HG03342 (cell line): ENCODE data around the gene FAM181A.

Experiments used
- ATAC-seq: cut with Tn5 transposase; IDR thresholded peaks from one replicate; pipeline ENCODE4 v1.9.1; 2021; ENCODE audit warnings: mild to moderate bottlenecking, moderate library complexity; ENCODE audit not compliant: unreplicated experiment

The FAM181A gene

DNA sequence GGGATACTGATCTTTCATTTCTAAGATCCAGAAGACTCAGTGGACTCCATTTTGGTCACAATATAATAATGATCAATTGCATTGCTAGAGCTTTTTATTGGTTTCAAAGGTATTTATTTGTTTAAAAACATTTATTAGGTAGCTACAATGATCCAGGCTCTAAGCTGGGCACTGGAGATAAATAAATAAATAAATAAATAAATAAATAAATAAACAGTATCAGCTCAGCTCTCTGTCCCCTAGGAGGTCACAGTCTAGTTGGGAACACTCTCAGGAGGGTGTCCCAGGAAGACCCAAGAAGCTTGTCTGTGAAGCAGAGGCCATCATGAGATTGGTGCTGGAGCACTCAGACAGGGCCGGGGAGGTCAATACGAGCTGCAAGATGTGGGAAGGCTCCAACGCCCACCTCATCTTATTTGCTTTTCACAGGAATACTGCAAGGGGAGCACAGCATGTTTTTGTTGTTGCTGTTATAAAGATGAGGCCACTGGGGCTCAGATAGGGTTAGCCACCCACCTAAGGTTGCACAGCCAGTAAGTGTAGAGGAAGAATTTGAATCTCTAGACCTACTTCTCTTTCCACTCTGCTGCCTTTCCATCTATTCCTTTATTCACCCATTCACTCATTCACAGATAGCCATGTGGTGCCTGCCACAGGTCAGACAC is 33.8 kb downstream of the FAM181A start:
- ATAC-seq = no peak

DNA sequence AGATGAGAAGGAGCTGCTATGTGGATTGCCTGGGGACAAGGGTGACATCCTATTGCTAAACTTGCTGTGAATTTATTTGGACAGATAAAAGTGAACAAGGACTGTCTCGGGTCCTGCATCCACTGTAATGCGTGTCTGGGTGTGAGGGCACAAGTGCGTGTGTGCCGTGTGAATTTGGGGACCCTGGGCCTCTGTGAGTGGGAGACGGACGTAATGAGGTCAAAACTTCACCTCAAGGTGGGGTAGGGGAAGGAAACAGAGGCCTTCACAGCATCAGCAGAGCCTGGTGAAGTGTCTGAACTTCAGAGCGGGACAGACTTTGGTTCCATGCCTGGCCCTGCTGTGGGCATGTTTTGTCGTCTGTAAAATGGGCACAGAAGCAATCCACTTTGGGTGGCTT is 34.5 kb downstream of the FAM181A start:
- no peak for ATAC-seq

DNA sequence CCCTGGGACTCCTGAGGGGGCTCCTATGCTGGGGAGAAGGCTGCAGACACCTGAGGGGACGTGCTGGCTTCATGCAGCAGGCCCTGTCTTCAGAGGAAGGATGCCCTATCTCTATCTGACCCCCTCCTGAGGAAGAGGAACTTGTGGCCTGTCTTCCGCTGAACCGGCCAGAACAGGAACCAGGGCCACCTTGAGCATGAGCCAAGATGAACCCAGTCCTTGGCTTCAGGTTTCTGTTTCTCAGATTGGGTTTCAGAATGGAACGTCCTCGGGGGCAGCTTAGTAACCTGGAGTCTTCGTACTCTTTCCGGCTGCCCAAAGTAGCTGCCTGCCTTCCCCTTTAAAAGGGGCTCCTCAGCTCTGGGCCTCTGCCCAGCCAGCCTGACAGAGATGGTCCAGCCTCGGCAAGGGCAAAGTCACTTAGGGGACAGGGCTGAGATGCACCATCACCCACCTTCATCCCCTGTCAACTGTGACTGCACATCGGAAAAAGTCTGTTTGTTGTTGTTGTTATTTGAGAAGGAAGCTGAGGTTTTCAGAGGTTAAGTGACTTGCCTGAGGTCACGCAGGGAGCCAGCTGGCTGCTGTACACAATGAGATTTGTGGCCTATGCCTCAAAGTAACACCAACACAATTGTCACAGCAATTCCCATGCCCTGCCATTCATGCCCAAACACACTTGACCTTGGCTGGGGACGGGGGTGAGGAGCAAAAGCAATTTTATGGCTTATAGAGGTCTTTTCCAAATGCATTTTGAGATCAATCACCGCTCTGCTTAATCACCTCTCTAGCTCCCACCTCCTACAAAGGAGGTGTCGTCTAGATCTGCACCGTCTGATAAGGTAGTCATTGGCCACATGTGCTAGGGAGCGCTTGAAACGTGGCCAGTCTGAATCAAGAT is 35.8 kb downstream of the FAM181A start:
- peak; percentile 59 for ATAC-seq

DNA sequence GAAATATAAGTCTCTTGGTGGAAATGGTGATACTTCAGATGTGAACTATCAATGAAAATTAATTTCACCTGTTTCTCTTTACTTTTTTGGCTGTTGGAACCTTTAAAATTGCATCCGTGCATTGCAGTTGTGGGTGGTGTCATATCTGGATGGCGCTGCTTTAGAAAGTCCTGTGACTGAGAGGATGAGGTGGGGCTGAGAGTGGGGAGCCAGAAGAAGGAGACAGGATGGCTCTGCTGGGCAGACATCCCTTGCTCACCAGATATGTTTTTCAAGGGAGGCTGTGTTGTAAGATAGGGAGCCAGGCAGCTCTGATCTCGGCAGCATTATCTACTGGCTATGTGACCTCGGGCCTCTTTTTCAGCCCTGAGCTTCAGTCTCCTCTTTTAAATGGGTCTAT is 36.5 kb downstream of the FAM181A start:
- ATAC-seq = no peak

DNA sequence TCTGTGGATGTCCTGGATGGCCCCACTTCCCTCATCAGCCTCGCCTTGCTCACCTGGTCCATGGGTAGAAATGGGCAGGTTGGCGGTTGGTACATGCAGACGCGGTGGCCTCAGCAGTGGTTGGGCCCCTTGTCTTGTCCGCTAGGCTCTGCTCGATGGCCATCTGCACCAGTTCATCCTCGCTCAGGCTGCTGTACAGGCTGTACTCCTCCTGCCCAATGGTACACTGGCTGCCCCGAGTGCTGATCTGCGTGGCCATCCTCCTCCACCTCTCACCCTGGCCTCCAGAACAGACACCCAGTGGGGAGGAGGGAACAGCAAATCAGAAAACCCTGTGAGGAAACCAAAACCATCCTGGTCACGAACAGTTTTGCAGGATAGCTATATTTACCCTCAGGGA is 37.1 kb downstream of the FAM181A start:
- ATAC-seq = no peak

DNA sequence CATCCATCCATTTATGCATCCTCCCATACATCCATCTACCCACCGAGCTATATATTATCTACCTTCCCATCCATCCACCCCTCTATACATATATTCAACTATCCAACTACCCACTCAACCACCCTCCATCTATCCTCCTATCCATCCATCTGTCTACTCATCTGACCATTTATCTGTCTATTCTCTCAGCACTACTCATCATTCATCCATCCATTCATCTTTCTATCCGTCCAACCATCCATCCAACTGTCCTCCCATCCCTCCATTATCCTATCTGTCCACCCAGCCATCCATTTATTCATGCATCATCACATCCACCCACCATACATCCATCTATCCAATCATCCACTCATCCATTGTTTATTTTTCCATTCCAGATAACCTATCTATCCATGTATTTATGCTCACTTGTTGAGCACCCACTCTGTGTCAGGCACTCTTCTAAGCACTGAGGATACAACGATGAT is 37.7 kb downstream of the FAM181A start:
- no peak for ATAC-seq

DNA sequence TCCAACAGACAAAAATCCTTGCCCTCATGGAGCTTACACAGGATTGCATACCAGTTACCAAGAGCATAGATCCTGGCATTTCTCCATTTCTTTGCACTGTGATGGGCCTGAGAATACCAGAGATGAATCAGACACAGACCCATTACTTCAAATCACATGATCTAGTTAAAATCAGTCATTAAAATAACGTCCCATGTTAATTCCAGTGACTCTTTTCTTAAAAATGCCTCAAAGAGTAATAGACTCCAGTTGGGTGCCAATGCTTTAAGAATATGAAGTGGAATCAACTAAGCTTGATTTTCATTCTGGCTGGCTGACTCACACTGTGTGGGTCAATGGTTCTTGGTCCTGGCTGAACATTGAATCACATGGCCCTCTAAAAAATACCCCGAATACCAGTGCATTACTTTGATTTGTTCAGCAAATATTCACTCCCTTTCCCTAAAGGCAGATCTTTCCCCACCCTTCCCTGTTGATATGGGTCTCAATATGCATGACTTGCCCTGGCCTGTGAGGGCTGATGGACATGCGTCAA is 38.2 kb downstream of the FAM181A start:
- no peak for ATAC-seq

DNA sequence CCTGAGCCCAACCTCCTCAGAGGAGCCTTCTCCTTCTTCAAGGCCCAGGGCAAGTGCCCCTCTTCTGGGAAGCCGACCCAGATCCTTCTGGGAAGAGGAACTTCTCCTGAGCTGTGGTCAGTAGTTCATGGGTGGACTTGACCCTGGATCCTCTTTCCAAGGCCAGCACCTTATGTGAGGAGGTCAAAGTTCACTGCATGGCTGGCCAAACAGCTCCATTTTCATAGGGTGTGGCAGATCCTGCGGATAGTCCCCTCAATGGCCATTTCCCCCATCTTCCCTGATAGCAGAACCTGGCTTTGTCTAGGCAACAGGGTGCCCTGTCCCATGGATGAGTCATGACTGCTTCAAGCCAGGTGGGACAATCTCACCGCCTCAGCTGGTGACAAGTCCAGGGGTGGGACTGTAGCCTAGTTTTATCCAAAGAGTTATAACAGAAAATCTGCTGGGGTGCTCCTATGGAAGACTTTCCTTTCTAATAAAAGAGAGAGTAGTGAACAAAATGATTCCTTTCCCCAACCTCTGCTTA is 38.9 kb downstream of the FAM181A start:
- ATAC-seq = no peak

DNA sequence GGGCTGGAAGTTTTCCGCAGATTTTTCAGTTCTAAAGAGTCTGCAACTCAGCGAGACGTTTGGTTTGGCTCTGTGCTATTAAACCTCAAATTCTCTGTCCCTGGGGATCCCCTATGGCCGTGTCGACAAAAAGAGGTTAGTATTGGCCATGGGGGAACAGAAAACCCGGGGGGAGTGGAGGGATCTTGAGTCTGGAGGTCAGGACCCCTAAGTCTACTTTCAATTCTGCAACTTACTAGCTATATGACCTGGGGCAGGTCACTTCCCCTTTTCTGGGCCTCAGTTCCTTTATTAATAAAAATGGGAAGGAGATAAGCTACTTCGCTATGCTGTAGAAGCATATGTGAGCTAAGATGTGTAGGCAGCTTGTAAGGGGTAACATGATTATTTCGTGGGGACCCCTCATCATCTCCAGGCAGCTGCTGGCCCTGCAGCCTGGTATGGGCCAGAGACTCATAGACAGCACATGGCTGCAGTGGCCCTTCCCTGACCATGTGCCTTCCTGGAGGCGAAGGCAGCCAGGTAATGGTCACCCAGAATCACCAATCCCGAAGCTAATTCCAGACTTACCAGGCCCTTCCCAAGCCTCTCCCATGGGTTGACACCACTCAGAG is 40.6 kb downstream of the FAM181A start:
- peak; percentile 38 for ATAC-seq

DNA sequence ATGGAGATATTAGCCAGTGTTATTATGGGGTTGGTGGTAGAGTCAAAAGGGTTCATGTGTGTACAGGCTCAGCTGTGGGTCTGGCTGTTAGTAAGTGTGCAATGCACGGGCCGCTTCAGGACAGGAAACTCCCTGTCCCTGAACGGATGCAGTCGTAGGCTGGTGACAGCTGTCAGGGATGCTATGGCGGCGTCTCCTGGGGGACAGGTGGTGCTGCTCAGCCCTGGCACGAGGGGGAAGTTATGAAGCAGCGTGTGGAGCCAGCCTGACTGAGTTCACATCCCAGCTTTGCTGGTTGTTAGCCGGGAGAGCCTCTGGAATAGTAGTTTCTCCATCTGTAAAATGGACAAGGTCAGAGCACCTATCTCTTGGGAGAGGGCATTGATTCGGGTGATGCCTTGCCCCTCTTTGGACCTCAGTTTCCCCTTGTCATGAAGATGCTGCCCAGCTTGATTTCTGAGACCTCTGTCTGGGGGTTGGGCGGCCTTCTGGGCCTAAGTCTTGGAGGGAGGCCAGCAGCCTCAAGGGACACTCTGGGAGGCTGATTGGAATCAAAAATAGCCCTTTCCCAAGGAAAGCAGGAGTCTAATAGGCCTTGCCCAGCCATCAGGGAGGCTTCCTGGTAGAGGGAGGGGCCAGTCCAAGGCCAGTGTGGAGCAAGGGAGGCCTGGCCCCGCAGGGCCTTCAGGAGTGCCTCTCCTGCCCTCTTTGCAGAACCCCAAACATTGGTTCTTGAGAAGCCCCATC is 42.1 kb downstream of the FAM181A start:
- ATAC-seq = no peak

DNA sequence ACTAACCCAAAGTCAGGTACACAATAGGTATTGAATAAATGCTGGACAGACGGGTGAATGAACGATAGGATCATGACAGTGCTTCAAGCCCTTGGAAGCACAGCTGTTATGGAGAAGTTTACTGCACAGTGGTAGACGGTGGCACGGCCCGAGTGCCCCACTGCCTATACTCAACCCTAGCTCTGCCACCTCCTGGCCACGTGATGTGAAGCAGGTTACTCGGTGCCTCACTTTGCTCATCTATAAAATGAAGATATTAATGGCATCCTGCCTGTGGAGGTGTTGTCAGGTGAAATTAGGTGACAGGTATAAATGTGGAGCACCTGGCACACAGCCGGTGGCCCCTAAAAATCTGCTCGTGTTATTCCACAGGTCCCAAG is 43.4 kb downstream of the FAM181A start:
- ATAC-seq = no peak

DNA sequence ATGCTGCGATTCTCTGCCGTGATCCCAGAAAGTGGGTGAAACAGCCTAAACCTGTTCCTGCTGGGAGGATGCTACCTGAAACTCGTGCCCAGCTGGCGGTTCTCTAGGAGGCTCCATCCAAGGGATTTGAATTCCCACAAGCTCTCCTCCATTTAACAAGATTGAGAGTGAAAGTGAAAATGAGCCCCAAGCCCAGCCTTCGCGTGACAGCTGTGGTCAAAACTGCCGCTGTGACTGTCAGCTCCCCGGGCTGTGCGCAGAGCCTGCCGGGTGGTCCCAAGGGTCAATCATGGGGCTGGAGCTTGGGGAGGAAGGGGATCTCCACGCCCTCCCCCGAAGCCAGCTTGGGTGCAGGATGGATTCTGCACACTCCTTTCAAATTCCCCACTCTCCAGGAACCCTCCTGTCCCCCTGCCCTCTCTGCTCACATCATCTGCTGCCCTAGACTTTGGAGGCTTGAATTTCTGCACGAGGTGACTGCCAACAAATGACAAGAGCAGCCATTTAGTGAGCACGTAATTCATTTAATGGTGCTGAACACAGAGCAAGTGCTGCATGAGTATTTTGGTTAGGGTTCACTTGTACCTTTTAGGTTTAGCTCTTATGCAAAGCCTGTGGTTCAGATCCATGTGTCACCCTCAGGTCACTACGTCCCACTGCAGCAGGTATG is 44.0 kb downstream of the FAM181A start:
- peak; percentile 44 for ATAC-seq

DNA sequence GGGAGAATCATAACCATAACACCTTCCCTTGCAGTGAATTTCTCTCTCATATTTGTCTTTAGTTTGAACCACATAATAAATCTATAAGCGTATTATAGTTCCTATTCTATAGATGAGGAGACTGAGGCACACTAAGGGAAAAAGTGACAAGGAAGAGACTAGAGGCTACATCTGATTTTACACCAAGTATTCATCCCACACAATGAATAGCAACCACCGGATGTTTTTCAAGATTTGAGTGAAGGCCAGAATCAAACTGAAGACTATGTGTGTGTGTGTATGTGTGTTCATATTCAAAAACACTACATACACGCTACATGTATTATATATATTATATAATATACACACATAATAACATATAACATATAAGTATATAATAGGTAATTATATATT is 44.5 kb downstream of the FAM181A start:
- ATAC-seq = no peak

DNA sequence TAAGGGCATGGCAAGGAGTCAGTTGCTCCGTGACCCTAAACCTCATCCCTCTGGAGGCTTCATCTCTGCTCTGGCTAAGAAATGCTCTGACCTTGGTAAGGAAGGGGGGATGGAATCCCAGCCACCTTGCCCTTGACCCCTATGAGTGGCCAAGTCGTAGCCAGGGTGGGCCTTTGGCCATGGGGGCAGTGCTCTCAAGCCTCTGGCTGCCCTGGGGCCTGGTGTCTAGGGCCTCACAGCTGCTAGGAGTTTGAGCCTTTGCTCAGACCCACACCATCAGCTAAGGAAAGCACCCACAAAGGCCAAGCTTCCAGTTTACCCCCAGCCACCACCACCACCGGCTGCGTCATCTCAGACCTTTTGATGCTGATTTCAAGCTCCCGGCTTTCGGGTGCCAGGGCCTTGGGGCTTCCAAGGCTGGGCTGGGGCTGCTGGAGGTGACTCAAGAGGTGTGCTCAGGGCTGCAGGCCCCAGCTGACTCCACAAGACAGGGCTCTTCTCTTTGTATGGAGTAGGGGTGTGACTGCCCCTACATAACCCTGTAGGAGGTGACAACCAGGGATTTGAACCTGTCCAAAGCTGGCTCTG is 45.6 kb downstream of the FAM181A start:
- no peak for ATAC-seq

DNA sequence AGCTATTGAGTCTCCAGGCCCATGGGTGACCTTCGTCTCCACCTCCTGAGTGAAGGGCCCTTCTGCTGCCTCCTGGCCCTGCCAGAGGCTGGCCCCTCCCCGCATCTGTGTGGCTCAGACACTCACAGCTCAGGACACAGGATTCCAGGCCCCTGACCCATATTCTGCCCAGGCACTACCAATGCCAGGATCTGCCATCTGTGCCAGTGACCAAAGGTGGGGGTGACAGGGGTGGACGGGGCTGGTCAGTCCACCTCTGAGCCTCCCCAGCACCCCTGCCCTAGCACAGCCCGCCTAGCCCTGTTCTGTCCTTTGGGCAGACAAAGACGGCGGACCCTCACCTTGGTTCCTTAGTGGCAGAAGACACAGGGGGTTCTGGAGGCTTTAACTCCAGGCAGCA is 46.5 kb downstream of the FAM181A start:
- no peak for ATAC-seq

DNA sequence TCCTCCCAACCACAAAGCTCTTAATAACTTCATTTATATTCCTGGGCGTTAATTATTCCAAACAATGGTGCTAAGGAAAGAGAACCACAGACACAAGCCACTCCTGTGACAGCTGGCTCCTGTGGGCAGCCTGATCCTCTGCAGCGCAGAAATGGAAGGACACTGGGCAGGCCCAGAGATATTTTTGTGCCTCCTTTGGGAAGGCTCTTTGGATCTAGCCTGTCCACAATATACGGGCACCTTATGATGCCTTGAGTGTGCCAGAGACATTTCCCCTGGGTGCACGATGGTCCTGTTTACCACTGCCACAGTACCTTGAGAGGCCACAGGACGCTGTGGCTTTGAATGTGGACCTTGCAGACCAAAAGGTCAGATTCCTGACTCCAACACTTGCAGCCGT is 47.2 kb downstream of the FAM181A start:
- no peak for ATAC-seq

DNA sequence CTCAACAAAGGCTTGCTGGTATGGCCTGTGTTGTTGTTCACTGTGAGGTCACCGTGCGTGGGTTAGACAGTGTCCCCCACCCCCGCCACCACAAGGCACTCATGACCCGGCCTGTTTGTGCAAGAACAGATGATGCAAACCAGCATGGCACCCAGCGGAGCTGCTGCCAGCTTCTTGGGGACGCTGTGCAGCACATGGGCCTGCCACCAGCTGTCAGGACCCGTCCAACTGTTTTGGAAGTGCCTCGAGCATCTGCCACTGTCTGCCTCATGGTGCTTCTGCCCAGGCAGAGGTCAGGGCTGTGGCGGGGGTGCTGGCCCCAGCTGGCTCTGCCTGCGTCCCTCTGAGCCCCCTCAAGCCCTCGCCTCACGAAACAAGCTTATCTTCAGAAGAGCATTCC is 47.7 kb downstream of the FAM181A start:
- ATAC-seq = no peak

DNA sequence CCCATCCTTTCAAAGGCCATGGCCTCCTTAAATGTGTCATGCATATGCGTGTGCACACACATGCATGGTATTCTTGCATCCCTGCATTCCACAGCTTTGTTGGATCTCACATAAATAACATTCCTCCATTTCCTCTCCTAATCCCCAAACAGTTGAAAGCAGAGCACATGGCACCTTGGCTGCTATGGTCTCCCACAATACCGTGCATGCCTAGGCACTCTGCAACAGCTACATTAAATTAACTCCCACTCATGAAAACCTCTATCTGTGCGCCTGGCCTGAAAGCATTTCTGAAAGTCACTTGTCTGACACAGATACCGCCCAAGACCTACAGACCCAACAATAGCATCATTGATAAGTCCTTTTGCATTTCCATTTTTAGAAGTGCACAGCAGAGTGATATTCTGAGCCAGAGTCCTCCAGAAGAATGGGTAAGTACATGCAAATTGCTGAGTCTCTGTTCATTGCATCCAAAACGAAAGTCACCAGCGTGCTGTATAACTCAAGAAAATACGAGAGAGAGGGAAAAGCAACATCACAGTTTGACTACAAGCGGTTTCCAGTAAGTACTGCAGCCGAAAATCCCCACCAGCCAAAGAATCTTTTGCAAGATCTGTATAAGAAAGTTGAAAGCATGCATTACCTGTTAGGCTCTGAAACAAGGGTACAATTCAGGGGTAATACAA is 48.8 kb downstream of the FAM181A start:
- peak; percentile 60 for ATAC-seq

DNA sequence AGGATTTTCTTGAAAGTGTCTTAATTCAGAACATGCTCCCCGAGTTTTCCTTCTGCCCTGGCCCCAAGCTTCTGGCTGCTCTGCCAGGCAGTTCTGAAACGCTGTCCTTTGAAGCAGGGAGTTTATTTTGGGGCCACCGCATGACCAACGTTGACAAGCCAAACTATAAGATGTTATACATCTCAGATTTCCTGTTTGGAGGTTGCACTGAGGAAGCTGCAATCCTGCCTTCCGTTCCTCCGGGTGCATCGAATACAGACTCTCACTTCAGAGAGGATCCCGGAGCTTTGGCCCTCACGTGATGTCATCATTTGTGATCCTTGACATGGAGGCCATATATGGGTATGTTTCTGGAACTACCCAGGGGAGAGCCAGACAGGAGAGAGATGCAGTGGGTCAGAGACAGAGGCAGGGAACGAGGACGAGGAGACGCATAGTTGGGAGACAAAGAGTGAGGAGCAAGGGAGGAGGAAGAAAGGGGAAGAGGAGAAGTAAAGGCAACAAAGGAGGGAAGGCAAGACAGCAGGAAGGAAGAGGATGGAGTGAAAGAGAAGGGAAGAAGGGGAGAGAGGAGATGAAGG is 49.4 kb downstream of the FAM181A start, which contains the start of gene ASB2:
Gene ASB2, minus strand, starts transcription at position 94 of the 581 bp plus-strand sequence. CDS start 12,031 bp downstream, outside the sequence.
- ATAC-seq = peak; percentile 22
